ENCODE measurements around the gene CAMK2G.
"Not testable (repeated sequence)": the region's sequence is repeated elsewhere in the genome, so short reads cannot be mapped to it uniquely, and the experiment has no call there.

CAMK2G gene

DNA sequence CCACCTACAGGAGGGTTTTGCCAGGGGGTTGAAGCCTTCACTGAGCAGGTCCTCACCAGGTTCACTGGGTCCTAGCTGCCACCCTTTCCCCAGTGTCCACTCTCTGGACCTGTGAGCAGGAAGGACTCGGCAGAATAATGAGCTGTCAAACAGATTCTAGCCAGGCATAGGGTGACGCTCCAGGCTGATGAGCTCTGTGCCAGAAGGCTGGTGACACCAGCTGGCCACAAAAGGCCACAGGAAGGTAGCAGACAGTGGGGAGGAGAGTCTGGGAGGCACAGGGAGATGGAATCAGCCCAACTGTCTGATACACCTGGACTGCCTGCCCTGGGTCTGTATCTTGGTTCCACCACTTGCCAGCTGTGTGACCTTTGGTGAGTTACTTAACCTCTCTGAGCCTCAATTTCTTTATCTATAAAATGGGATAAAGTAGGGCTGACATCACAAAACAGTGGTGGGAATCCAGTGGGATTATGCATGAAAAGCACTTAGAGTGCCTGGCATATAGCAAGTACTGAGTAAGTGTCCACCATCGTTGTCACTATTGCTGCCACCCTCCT, 36.3 kb downstream of the CAMK2G start:
- FAIRE-seq: no peak

DNA sequence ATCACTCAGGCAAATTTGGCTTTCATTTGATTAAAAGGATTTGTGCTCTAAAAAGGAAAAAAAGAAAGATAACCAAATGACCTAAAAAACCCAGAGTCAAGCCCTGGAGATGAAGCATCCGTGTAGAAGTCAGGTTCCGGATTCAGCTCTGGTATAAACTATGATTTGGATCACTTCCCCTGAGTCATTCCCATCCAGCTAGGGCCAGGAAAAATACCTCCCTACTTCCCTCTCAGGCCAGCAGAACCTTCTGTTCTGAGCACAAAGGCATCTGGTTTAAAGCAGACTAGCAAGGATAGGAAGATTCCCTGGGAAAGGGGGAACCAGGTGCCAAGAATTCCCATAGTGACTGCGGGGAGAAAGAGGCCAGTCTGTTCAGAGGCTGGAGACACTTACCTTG, 37.3 kb downstream of the CAMK2G start:
- no peak for FAIRE-seq

DNA sequence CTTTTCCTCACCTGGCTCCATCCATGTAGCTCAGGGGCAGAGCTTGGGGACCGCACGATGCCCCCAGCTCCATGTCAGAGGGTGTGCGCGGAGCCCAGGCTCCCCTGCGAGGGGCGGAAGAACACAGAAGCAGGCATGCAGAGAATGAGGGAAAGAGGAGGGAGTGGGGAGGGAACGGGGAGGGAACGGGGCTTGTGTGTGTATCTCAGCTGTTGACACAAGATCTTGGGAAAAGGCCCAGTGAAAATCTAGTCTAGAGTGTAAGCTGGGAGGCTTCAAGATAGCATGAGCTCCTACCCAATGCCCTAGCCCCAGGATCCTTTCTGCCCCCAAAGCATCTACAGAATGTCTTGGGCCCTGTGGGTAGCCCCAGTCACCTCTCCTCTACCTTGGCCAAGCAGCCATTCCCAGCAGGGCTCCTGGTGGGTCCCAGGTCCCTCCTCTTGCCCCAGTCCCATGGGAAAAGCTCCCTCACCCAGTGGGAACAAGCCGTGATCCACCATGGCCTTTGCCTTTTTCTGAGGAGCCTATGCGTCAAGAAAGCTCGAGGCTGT, 37.9 kb downstream of the CAMK2G start:
- no peak for FAIRE-seq

GRCh38 chr10:73829090-73829489, 45.3 kb downstream of the CAMK2G start:
- FAIRE-seq: not testable (repeated sequence)

DNA sequence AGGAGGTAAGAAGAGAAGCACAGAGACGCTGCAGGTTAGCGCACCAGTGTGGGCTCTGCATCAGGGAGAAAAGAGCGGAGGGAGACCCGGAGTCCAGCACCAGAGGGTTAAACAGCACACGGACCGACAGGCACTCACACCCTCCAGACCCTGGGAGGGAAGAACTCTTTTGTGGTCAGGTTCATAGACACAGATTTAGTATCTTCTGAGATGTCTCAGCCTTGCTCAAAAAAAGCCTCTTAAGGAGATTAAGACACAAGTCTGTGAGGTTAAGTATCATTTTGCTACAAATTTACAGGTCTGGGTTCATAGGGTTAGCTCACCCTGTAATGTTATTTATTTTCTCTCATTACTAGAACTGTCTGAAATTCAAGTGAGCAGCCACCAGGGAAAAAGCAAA, 46.2 kb downstream of the CAMK2G start:
- no peak for FAIRE-seq

- FAIRE-seq: no peak
These were observed 46.8 kb downstream of the CAMK2G start for GRCh38 chr10:73827346-73828089.

DNA sequence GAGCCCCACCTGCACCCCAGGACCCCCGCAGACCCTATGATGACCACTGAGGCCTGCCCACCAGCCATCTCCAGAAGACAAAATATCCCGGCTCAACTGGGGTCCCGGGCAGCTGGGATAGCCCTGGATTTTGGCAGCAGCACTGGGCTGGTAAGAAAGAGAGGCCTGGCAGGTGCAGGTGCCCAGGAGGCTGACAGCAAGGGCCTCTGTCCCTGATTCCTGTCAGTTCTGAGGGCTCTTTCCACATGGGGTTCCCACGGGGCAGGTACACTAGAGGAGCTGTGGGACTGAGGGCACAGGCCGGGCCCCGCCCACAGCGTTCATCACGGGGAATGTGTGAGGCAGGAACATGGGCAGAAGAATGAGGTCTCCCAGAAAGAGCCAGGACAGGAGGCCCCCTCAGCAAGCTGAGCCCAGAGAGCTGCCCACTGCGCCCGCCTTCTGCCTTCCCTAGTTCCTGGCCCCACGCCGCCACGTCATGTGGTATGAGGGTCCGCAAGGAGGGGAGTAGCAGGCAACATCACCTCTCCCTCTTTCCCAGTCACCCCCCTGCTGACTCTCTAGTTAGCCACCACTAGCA, 50.1 kb downstream of the CAMK2G start:
- FAIRE-seq: no peak

DNA sequence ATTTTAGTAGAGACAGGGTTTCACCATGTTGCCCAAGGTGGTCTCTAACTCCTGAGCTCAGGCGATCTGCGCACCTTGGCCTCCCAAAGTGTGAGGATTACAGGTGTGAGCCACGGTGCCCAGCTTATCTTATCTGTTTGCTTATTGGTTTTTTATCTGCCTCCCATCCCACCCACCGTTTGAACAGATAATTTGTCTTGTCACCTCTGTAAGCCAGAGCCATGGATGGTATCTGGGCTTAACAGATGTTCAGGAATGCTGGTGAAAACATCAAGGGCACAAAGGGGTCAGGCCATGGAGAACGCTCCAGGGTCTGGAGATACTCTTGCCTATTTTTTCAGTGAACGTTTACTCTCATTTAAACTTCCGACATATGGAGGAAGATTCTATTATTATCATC, 51.0 kb downstream of the CAMK2G start:
- FAIRE-seq: no peak

DNA sequence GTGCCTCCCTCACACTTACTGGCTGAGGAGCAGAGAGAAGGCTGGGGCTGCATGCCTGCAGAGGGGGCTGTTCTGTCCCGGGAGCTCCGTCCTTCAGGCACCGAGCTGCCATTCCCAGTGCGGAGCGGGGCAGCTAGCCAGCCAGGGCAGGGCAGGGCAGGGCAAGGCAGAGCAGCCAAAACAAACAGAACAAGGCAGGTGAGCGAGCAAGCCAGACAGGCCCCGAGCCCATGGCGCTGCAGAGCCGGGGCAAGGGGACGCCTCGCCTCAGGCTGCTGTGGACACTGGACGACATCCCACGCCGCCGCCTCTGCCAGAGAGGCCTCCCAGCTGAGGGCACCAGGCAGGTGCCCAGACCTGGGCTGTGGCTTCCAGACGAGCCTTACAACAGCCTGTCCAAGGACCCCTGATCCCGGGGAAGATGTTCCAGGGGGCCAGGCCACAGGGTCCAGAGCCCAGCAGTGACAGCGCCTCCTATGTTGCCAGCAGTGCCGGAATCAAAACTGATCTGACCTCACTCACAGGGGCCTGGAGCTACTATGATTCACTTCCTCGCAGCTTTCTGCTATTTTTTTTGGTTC, 54.8 kb downstream of the CAMK2G start:
- no peak for FAIRE-seq

DNA sequence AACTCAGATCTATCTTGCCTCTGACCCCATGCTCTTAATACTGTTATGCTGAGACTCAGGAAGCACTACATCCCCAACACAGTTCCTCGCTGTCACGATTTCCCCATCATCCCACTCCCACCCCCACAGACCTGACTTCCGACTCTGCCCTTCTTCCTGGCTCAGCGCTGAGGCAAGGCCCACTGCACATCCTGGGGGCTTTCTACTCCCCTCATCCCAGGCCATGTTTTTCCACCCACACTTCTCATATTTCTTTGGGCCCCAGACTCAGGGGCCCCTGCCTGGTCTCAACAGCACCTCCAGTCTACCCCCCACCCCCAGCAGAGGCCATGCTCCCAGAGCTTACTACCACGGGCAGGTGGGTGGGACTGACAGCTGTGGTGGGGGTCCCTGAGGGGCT, 55.3 kb downstream of the CAMK2G start:
- FAIRE-seq: no peak

- FAIRE-seq: no peak
These were observed 56.0 kb downstream of the CAMK2G start for GRCh38 chr10:73818402-73818801.

DNA sequence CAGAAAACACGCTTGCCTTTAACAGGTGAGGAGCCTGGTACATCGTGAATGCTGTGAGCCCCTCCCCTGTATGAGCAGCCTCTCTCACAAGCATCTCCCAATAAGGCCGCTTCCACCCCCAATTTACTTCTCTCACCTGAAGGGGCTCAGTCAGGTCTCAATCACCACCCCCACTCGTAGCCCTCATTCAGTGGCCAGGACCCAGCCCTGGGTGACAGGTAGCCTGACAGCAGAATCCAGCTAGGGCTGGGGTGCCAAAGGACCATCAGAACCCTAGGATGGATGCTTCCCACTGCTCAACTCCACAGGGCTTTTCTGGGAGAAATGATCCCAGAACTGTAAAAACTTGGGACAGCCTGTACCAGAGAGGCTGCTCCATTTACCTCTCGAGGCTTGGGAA, 56.5 kb downstream of the CAMK2G start:
- no peak for FAIRE-seq

GRCh38 chr10:73816917-73817729, 57.2 kb downstream of the CAMK2G start:
- FAIRE-seq: no peak

- no peak for FAIRE-seq
These were observed 58.7 kb downstream of the CAMK2G start for GRCh38 chr10:73815719-73816030.

DNA sequence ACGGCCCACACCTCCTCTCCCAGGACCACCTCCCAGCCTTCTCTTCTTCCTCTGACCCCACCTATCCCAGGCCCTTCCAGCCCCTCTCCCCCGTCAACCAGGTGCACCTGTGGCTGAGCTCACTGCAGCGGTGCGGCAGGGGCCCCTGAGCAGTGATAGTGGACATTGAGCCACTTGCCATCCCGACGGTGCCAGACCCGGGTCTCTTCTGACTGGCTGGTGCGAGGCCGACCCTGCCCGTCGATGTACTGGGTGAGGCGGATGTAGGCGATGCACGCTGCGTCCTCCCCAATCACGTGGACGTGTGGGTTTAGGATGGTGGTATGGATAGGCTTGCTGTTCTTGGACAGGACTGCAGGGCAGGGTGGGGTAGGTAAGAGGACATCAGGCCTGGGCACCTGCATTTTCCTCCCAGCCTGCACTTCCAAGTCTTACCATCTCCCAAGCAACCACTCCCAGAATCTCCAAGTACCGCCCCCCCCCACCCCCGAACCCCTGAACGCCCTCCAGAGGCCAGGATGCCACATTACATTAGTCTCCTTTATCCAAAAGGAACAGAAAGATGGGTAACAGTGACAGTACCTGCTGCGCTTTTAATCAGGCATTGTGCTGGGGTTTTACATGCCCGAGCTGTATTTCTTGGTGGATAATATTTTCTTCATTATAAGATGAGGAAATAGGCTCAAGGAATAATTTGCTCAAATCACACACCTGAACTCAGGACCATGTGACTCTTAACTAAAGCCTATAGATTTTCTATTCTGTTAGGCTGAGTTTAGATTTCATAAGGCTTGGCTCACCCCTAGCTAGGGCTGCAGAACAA, 59.2 kb downstream of the CAMK2G start:
- no peak for FAIRE-seq

DNA sequence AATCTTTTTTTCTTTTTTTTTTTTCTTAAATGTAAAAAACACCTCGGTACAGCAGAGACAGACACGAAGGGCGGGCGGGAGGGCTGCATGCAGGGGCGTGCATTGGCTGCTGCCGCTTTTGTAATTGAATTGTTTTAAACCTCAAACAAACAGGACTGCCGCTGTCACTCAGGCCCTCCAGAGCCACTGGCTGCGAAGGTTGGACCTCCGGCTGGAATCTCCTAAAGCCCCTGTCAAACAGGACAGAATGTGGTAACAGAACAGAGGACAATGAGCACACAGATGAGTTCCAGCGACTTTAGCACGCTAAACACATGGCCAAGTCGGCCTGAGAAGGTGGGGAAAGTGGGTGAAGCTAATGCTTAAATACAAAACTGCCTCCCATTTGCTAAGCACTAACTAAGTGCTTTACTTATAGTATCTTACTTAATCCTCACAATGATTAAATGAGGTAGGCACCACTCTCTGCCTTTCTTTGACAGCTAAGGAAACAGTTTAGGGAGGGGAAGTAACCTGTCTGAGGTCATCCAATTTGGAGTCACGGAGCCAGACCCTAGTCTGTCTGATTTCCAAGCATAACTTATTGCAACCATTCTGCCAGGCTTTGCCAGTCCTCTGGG, 60.0 kb downstream of the CAMK2G start:
- no peak for FAIRE-seq

GRCh38 chr10:73813333-73813732, 61.0 kb downstream of the CAMK2G start:
- FAIRE-seq: no peak

DNA sequence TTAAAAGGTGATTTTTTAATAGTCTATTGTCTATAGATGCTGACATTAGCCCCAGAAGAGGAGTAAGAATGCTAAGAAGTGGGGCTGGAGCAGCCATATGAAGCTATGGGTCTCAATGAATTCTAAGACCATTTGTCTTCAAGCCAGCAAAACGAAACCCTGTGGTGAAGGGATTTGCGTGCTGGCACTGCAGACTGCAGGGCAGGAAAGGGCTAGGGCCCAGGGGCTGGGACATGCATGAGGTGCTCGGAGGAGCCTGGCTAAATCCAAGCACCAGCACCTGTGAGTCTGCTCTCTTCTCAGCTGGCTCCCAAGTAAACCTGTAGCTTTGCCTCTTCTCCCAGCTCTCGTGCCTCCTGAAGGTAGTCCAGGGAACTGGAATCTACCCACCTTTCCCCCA, 61.7 kb downstream of the CAMK2G start:
- no peak for FAIRE-seq

DNA sequence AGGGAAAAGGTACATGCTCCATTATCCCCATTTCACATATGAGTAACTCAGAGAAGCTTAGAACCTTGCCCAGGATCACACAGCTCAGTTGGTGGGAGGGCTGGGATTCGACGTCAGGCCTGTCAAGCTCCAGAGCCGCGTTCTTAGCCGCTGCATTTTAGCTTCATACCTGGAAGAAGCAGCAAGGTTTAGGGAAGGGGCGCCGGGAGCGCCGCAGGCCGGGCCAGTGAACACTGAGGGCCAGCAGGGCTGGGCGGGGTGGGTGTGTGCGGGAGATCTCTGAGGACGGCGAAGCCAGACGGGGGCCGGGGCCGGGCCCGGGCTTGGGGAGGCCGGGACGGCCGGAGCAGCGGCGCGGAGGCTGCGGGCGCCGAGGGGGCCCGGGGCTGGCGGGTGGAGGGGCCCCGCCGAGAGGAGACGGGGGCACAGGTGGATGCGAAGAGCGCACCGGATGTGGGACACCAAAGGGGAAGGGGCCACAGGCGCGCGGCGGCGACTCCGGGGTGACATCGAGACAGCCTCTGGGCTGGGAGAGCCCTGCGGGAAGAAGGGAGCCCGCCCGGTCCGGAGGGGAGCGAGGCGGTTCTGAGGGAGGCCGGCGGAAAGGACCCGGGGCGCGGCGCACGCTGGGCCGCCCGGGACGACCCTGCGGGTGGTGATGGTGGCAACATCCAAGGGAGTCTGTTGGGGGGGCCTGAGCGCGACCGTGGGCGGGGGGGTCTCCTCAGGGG, 63.5 kb downstream of the CAMK2G start:
- no peak for FAIRE-seq

- no peak for FAIRE-seq
These were observed 64.0 kb downstream of the CAMK2G start for GRCh38 chr10:73810358-73810734.
